Glutamatergic neuron (in vitro differentiated cells): Measurements from ENCODE around the gene OSBPL6. TPM values are rescaled to one million over a fixed set of nuclear protein-coding genes. Genes with fewer than 3 reads are reported as not detected.
A peak's percentile ranks its signal among the peaks of the same experiment; 100 is the strongest.

Experiments used
- DNase-seq: peaks from one replicate; pipeline ENCODE4 v3.0.0; 2022
- H3K27ac Mint-ChIP-seq: one replicate; pipeline ENCODE4 v1.8.0; 2020; ENCODE audit warnings: mild to moderate bottlenecking, mixed read lengths, inconsistent platforms; ENCODE audit not compliant: unreplicated experiment
- H3K27me3 Mint-ChIP-seq: one replicate; pipeline ENCODE4 v1.8.0; 2020; ENCODE audit warnings: mild to moderate bottlenecking, moderate library complexity, mixed read lengths, inconsistent platforms; ENCODE audit not compliant: unreplicated experiment
- H3K36me3 Mint-ChIP-seq: one replicate; pipeline ENCODE4 v1.8.0; 2020; ENCODE audit warnings: mild to moderate bottlenecking, mixed read lengths, inconsistent platforms; ENCODE audit not compliant: unreplicated experiment
- H3K4me1 Mint-ChIP-seq: one replicate; pipeline ENCODE4 v1.8.0; 2020; ENCODE audit warnings: mild to moderate bottlenecking, low read depth, mixed read lengths, inconsistent platforms; ENCODE audit not compliant: unreplicated experiment
- H3K4me3 Mint-ChIP-seq: one replicate; pipeline ENCODE4 v1.8.0; 2020; ENCODE audit warnings: mild to moderate bottlenecking, mixed read lengths, inconsistent platforms; ENCODE audit not compliant: unreplicated experiment
- H3K9me3 Mint-ChIP-seq: one replicate; pipeline ENCODE4 v1.8.0; 2020; ENCODE audit warnings: mild to moderate bottlenecking, moderate library complexity, mixed read lengths, inconsistent platforms; ENCODE audit not compliant: unreplicated experiment
- total RNA-seq: library from RNA; stranded (reverse); fragmentation: NEBNext Ultra II Directional; extraction: Animal tissue kit (Norgen Biotek cat#: 25700); gene quantifications from one replicate; pipeline ENCODE4 v1.2.1, GENCODE V29; 2021; ENCODE audit not compliant: unreplicated experiment
- TF ChIP-seq, protein P1 (sequence below): fragments of 200-600 bp; sonication (generic); IDR thresholded peaks from one replicate; pipeline ENCODE4 v1.5.0; 2021; ENCODE audit not compliant: partially characterized antibody, unreplicated experiment

Gene OSBPL6
- total RNA-seq, 1 donor from 2014 or later, result 14.4 TPM

DNA sequence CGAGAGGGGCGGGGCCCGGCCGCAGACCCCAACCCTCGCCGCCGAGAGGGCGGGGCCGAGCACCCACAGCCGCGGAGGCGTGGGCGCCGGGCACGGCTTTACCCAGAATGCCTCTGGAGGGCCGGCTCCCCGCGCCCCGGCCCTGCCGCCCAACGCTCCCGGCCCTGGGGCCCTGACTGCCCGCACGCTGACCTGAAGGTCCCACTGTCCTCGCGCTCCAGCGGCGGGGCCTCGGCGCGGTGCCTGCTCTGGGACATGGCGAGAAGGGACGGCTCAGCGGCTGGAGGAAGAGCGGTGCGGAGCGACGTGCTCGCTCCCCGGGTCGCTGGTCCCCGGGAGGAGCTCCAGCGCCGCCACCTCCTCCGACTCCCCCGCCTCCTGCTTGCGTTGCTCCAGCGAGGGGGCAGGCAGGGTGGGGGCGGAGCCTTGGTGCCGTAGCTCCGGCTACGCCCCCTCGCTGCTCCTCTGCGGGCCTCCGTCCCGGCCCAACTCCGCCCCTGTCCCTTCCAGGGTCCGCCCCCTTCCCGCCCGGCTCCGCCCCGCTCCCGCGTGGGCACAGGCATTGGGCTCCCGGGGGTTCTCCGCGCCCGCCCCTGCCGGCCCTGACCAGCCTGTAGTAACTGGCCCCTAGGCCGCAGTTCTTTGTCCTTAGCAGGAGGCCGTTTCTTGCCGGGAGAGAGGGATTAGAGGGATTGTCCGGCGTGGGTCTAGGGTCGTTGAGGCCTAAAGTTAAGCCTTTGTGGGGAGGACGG is 256.6 kb downstream of the OSBPL6 start, which contains the start of the genes PJVK and PRKRA:
PJVK (plus strand) TSS at position 605 of the 752 bp plus-strand sequence. CDS start 2,032 bp downstream, outside the sequence.
PRKRA (minus strand) TSS at position 402 of the 752 bp plus-strand sequence; CDS start at position 257, 145 bp downstream.
- H3K36me3 Mint-ChIP-seq, result no peaks in the 10 kb centered on the region
- peak within 1 kb of the TSS; percentile 93 for H3K4me3 Mint-ChIP-seq
- H3K9me3 Mint-ChIP-seq, result peaks cover 5% of the 10 kb centered on the region
- peaks cover 18% of the 10 kb centered on the region for H3K4me1 Mint-ChIP-seq
- peak; percentile 99 for DNase-seq
- TF ChIP-seq, protein P1, sequence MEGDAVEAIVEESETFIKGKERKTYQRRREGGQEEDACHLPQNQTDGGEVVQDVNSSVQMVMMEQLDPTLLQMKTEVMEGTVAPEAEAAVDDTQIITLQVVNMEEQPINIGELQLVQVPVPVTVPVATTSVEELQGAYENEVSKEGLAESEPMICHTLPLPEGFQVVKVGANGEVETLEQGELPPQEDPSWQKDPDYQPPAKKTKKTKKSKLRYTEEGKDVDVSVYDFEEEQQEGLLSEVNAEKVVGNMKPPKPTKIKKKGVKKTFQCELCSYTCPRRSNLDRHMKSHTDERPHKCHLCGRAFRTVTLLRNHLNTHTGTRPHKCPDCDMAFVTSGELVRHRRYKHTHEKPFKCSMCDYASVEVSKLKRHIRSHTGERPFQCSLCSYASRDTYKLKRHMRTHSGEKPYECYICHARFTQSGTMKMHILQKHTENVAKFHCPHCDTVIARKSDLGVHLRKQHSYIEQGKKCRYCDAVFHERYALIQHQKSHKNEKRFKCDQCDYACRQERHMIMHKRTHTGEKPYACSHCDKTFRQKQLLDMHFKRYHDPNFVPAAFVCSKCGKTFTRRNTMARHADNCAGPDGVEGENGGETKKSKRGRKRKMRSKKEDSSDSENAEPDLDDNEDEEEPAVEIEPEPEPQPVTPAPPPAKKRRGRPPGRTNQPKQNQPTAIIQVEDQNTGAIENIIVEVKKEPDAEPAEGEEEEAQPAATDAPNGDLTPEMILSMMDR, result no peak
- peaks cover 3% of the 10 kb centered on the region for H3K27me3 Mint-ChIP-seq
- H3K27ac Mint-ChIP-seq, result peak within 1 kb of the TSS; percentile 100

DNA sequence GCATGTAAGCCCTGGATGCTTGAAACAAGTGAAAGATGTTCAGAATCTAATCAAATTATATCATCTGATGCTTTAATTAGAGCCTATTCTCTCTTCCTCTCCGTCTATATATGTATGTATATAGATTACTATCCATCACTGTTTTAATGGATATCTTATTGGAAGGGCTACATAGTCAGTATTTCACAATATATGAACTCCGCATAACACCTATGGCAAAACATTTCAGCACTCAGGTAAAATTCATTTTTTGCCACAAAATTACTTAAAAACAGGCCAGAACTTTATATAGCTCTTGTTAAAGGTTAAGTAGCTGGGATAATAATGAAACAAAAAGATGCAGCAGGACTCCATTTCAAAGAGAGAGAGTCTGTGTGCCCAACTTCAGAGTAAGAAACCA is 258.0 kb downstream of the OSBPL6 start:
- DNase-seq, result no peak
- peak overlapping the region; percentile 53 for H3K4me3 Mint-ChIP-seq
- TF ChIP-seq, protein P1, result no peak
- H3K36me3 Mint-ChIP-seq, result no peaks in the 10 kb centered on the region
- H3K9me3 Mint-ChIP-seq, result peaks cover 5% of the 10 kb centered on the region
- H3K27ac Mint-ChIP-seq, result peak overlapping the region; percentile 100
- peaks cover 18% of the 10 kb centered on the region for H3K4me1 Mint-ChIP-seq
- peaks cover 3% of the 10 kb centered on the region for H3K27me3 Mint-ChIP-seq

Other genes with a start within 250 kb of the OSBPL6 start
- 0.27 TPM for gene PDE11A, start 121.7 kb upstream of the OSBPL6 start, total RNA-seq
- gene RBM45, start 82.1 kb upstream of the OSBPL6 start, total RNA-seq, result 15.3 TPM